ENCODE results near the gene CENPE.

Gene CENPE

DNA sequence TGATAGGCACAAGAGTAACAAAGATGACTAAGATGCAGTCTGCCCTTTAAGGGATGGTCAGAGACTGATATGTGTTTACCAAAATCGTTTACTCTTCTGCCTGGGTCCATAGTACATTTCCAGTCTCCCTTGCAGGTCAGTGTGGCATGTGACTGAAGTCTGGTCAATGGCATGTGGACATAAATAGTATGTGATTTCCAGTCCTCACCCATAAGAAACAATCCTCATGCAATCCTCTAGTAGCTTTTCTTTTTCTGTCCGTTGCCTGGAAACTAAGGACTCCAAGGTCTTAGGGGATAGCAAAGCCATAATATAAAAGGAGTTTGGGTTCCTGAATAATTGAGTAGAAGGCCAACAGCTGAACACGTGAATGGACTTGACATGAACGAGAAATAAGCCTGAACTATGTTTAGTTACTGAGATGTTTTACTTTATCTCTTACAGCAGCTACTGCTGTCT, 122.7 kb downstream of the CENPE start:
- peak in 2 of 14 donors; percentile 5 to 79 for DNase-seq

DNA sequence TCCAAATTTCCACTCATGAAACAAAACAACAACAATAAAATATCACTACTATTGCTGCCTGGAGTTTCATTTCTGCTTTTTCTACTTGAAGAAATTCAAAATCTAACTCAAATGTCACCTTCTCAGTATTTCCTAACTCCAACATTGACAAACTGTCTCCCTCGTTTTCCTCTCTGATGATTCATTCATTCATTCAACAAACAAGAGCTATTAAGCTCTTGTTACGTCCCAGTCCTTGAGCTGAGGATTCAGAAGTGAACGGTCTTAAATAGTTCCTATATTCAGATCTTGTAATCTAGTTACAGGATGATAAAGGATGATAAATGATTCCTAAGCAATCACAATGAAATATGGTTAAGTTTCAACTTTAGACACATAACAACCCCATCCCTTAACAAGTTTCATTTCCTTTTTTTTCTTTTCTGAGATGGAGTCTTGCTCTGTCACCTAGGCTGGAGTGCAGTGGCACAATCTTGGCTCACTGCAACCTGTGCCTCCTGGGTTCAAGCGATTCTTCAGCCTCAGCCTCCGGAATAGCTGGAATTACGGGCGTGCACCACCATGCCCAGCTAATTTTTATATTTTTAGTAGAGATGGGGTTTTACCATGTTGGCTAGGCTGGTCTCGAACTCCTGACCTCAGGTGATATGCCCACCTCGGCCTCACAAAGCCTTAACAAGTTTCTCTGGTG, 123.3 kb downstream of the CENPE start:
- DNase-seq = no peak

DNA sequence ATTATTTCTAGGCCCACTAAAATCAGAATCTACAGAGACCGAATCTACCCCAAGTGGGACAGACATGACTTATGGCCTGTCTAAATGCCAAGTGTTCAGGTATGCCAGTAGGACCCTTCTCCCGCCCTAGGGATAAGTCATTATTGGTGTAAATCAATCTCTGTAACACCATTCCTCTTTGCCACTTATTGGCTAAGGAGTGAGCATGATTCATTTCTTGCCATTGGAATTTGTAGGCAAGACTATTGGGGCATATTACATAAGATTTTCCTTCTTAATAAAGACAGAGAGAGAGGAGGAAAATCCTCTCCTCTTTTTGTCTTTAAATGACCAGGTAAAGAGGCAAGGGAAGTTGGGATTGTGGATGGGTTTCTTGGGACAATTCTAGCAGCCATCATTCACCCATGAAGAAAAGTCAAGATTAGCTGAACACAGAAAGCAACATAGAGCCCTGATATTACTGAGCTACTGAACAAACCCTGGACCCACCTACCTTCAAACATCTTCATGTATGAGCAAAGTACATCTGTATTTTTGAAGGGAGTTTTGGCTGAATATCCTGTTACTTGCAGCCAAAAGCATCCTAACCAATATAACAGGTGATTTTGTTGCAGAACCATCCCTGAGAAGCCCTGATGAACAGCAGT, 124.2 kb downstream of the CENPE start:
- no peak for DNase-seq

DNA sequence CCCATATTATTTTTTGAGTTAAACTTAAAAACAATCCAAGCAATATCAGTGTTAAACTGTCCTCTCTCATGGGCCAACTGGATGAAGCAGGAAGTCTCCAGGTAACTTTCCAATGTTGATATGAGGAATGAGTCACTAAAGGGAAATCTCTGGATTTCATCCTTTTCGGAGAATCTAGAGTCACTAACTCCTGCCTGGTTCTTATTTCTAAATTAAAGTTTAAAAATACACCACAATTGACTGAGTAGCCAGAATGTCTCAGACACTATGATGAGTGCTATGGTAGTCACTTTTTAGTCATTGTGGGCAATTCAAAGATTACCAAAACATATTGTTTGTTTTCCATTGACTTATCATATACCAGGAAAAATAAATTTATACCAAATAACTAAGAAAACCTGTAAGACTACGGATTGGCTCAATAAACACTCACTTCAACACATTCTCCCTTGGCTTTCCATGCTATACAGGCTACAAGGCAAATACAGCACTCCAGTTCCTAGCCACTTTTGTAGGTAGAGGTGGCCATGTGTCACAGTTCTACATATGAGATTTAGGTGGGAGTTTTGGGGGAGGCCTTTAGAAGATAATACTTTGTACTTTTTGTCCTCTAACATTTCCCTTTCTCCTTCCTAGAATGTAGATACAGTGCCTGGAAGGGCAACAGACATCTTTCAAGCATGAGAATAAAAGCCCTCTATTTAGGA, 130.1 kb downstream of the CENPE start:
- no peak for DNase-seq

DNA sequence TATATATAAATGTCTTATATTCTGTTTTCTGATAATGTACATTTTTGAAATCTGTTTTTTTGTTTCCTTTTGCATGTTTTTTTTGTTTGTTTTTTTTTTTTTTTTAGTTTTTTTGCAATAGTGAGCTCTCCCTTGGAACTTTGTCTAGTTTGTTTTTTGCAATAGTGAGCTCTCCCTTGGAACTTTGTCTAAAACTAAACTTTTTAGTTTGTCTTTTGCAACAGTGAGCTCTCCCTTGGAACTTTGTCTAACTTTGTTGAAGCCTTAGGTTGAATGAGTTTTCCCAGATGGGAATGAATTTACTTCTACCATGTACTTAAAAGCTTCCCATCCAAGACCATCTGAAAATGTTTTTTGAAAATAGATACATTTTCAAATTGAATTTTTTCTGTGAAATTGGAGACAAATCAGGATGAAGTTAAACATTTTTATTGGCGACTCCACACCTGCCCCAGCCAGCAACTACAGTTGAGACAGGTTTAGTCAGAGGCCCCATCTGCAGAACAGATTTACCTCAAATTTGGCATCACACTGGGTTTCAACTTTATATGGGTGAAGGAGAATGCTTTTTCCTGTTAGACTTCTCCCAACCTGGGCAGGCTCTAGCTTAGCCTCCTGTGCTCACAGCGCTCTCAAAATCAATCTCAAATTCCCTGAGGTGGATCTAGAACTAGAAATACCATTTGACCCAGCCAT, 137.5 kb downstream of the CENPE start:
- DNase-seq = no peak
